WERI-Rb-1 (cell line): ENCODE measurements around the gene ZDHHC3.

Experiments
- DNase-seq: peaks from one replicate; pipeline ENCODE4 v3.0.0-alpha.2; 2020
- H3K27ac ChIP-seq: fragments of 250-450 bp; sonication (Bioruptor Pico); 2 replicates; pipeline ENCODE4 v1.5.1; 2020; ENCODE audit warnings: mild to moderate bottlenecking, moderate library complexity
- H3K27me3 ChIP-seq: fragments of 250-450 bp; sonication (Bioruptor Pico); 2 replicates; pipeline ENCODE4 v1.5.1; 2021; ENCODE audit warnings: mild to moderate bottlenecking, low read depth, moderate library complexity; ENCODE audit not compliant: insufficient read depth, severe bottlenecking
- H3K36me3 ChIP-seq: fragments of 250-450 bp; sonication (Bioruptor Pico); 2 replicates; pipeline ENCODE4 v1.5.1; 2020; ENCODE audit warnings: mild to moderate bottlenecking, moderate library complexity
- H3K4me3 ChIP-seq: 2 replicates; pipeline ENCODE4 v1.5.1; 2011; ENCODE audit warnings: low read depth, mild to moderate bottlenecking, control low read depth, low read length
- H3K9me3 ChIP-seq: fragments of 250-450 bp; sonication (Bioruptor Pico); 2 replicates; pipeline ENCODE4 v1.5.1; 2021; ENCODE audit warnings: mild to moderate bottlenecking, moderate library complexity; ENCODE audit not compliant: severe bottlenecking
- CTCF ChIP-seq: IDR thresholded peaks from 2 replicates; pipeline ENCODE4 v1.5.1; 2011; ENCODE audit warnings: low read depth, mild to moderate bottlenecking, control low read depth, inconsistent platforms, low read length

Gene ZDHHC3

DNA sequence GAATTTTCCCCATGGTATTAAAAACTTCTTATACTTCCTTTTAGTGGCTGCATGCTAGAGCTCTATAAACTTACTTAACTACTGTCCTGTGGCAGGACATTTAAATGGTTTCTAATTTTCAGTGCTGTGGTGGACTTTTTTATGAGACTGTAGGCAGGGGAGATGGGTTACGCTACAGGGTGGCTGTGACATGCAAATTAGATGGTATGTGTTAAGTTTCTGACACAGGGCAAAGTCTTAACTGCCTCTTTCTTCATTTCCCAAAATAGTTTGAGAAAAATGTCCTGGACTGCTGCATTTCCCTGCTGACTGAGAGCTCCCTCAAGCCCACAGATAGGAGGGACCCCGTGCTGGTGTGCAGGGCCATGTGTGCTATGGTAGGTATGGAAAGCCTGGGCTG is 79.5 kb downstream of the ZDHHC3 start:
- H3K27me3 ChIP-seq: no peaks in the 10 kb centered on the region
- no peak overlapping the region for H3K27ac ChIP-seq
- no peaks in the 10 kb centered on the region for H3K9me3 ChIP-seq
- TF ChIP-seq CTCF: no peak
- H3K36me3 ChIP-seq: no peaks in the 10 kb centered on the region
- DNase-seq: no peak
- H3K4me3 ChIP-seq: no peak overlapping the region

GRCh38 chr3:44894485-44894884 is 81.5 kb downstream of the ZDHHC3 start:
- DNase-seq: no peak
- H3K9me3 ChIP-seq: no peaks in the 10 kb centered on the region
- TF ChIP-seq CTCF: no peak
- H3K36me3 ChIP-seq: no peaks in the 10 kb centered on the region
- no peak overlapping the region for H3K27ac ChIP-seq
- H3K4me3 ChIP-seq: no peak overlapping the region
- H3K27me3 ChIP-seq: no peaks in the 10 kb centered on the region

DNA sequence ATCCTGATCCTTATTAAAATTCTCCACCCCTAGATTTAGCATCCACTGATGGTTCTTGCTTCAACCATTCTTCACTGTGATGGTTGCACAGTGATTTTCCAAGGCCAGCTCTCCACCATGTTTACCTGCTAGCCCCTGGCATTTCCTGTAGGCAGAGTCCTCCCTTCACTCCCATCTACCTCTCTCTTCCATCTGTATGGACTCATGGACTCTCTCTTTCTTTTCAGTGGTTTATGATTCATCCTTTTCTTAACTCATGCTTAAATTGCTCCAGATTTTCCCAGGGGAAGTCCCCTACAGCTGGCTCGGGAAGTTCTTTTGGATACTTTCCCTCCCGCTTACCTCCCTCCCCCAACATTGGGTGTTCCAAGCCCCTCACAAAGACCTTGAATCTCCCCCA is 82.9 kb downstream of the ZDHHC3 start:
- Histone ChIP-seq H3K9me3 (no peaks in the 10 kb centered on the region), H3K36me3 (no peaks in the 10 kb centered on the region), H3K27ac (no peak overlapping the region), H3K4me3 (no peak overlapping the region), H3K27me3 (no peaks in the 10 kb centered on the region)
- no peak for DNase-seq
- no peak for TF ChIP-seq CTCF

- Histone ChIP-seq H3K36me3 (no peaks in the 10 kb centered on the region), H3K4me3 (no peak overlapping the region), H3K27me3 (no peaks in the 10 kb centered on the region), H3K27ac (no peak overlapping the region), H3K9me3 (no peaks in the 10 kb centered on the region)
- no peak for DNase-seq
- TF ChIP-seq CTCF: no peak
These were observed 83.3 kb downstream of the ZDHHC3 start for GRCh38 chr3:44892689-44893088.

DNA sequence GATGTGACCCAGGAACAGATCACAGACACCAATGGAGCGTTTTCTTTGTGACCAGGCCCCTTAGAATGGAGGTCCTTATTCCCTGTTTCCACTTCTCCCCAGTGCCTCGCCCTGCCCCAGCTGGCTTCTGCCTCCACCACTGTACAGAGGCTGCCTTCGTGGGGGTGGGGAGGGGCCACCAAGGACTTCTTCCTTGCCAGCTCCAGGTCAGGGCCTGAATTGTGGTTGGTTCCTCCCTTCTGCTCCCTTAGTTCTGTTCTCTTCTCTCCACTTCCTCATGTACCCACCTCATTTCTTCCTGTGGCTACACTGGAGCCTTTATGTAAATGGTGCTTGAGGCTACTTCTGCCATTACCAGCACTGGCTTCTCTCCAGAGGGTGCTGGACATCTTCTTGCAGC is 85.1 kb downstream of the ZDHHC3 start:
- H3K4me3 ChIP-seq: no peak overlapping the region
- TF ChIP-seq CTCF: no peak
- no peak for DNase-seq
- H3K27ac ChIP-seq: no peak overlapping the region
- no peaks in the 10 kb centered on the region for H3K9me3 ChIP-seq
- no peaks in the 10 kb centered on the region for H3K27me3 ChIP-seq
- H3K36me3 ChIP-seq: no peaks in the 10 kb centered on the region

GRCh38 chr3:44890258-44890657 is 85.7 kb downstream of the ZDHHC3 start:
- Histone ChIP-seq H3K4me3 (no peak overlapping the region), H3K27ac (no peak overlapping the region), H3K36me3 (no peaks in the 10 kb centered on the region), H3K9me3 (no peaks in the 10 kb centered on the region), H3K27me3 (no peaks in the 10 kb centered on the region)
- no peak for DNase-seq
- no peak for TF ChIP-seq CTCF
